Measurements from ENCODE around the gene TRIM28. TPM values are rescaled to one million over a fixed set of nuclear protein-coding genes. Genes with fewer than 3 reads are reported as not detected.

The TRIM28 gene
- total and polyA plus RNA-seq, 2 donors (not counting 3 experiments of a cell fraction or from before 2014, with no cell fraction given): 429 to 521 TPM

- Histone ChIP-seq H3K79me2 (ENCODE audit: control insufficient read depth, insufficient read depth, low read length) (no peaks in the 10 kb centered on the region), H3K9me3 (replicated peaks; ENCODE audit: control insufficient read depth, insufficient read depth, low read length) (no peaks in the 10 kb centered on the region), H2AFZ (ENCODE audit: low read depth, low read length) (no peak overlapping the region), H3K36me3 (ENCODE audit: control insufficient read depth in 2 of 2, extremely low read depth in 1 of 2, insufficient read depth in 2 of 2, low read length in 2 of 2) (peaks cover 0 to 16% of the 10 kb centered on the region in 2 experiments), H3K4me1 (ENCODE audit: control insufficient read depth, extremely low read depth, insufficient read depth, low read length) (peaks cover 3% of the 10 kb centered on the region), H3K9me1 (replicated peaks; ENCODE audit: control insufficient read depth, extremely low read depth, insufficient read depth, low read length) (no peaks in the 10 kb centered on the region), H3K4me2 (ENCODE audit: insufficient read depth, low read length) (no peak overlapping the region), H3K9ac (replicated peaks; ENCODE audit: extremely low read depth, insufficient read depth, low read length) (no peak overlapping the region), H3K27me3 (ENCODE audit: control insufficient read depth in 2 of 2, insufficient read depth in 2 of 2, low read length in 2 of 2) (no peaks in the 10 kb centered on the region), H4K20me1 (replicated peaks; ENCODE audit: control insufficient read depth, extremely low read depth, insufficient read depth, low read length) (no peaks in the 10 kb centered on the region), H3K4me3 (replicated peaks in 1 of 3; ENCODE audit: insufficient read depth in 1 of 3, low read depth in 1 of 3, low read length in 3 of 3) (no peak overlapping the region), H3K27ac (ENCODE audit: insufficient read depth, low read depth, low read length) (no peak overlapping the region)
- FAIRE-seq (no peak), DNase-seq (ENCODE audit: low read depth, low spot score) (no peak)
- dilution Hi-C loops (cut with MboI; ENCODE audit: extremely low pct_ligation_motif_present, low sequenced_read_pairs) (no loop called here), intact Hi-C loops (cut with micrococcal nuclease) (no loop called here)
- no peak for TF ChIP-seq MYC (IDR thresholded peaks at IDR 0.05; ENCODE audit: low read depth, low read length)
- TF ChIP-seq POLR2AphosphoS5 (IDR thresholded peaks at IDR 0.05; ENCODE audit: insufficient read depth, low read depth, low read length): no peak
- no peak for TF ChIP-seq MAX (IDR thresholded peaks at IDR 0.05; ENCODE audit: insufficient read depth, insufficient read length)
- no peak for TF ChIP-seq EZH2 (IDR thresholded peaks at IDR 0.05; ENCODE audit: borderline replicate concordance, low read depth, low read length, severe bottlenecking)
- no peak for TF ChIP-seq POLR2A (IDR thresholded peaks at IDR 0.05; ENCODE audit: low read depth, low read length)
- TF ChIP-seq GATA2 (IDR thresholded peaks at IDR 0.05; ENCODE audit: insufficient read depth, insufficient read length, low read depth, low read length): no peak
- no peak for TF ChIP-seq CTCF (IDR thresholded peaks at IDR 0.05; ENCODE audit: extremely low read depth in 1 of 2, insufficient read depth in 1 of 2, low read depth in 1 of 2, low read length in 2 of 2)
- TF ChIP-seq JUN (IDR thresholded peaks at IDR 0.05; ENCODE audit: borderline replicate concordance, insufficient read depth, insufficient read length, low read depth): no peak
- no peak for TF ChIP-seq FOS (IDR thresholded peaks at IDR 0.05; ENCODE audit: borderline replicate concordance, insufficient read depth, low read length)
- POLR2A ChIA-PET: no interaction called here
- BruUV-seq (replicated peaks): no TSS peak
- CTCF ChIA-PET: no interaction called here
These were observed 40.9 kb downstream of the TRIM28 start for GRCh38 chr19:58584498-58585441.
